GM21526 (cell line): Measurements from ENCODE around the gene DEFB114.

ENCODE experiments used
- ATAC-seq: cut with Tn5 transposase; IDR thresholded peaks from one replicate; pipeline ENCODE4 v1.9.1; 2021; ENCODE audit warnings: moderate library complexity; ENCODE audit not compliant: unreplicated experiment, low FRiP score

Gene DEFB114

GRCh38 chr6:49937811-49938210 is 26.2 kb downstream of the DEFB114 start:
- ATAC-seq = no peak

GRCh38 chr6:49937017-49937416 is 26.9 kb downstream of the DEFB114 start:
- ATAC-seq = no peak

GRCh38 chr6:49935387-49935786 is 28.6 kb downstream of the DEFB114 start:
- ATAC-seq = no peak

- no peak for ATAC-seq
Measured at GRCh38 chr6:49934770-49935169, 29.2 kb downstream of the DEFB114 start.

- ATAC-seq = no peak
Measured at GRCh38 chr6:49933526-49933925, 30.4 kb downstream of the DEFB114 start.

GRCh38 chr6:49929340-49929739 is 34.6 kb downstream of the DEFB114 start:
- ATAC-seq = no peak

GRCh38 chr6:49923826-49924225 is 40.1 kb downstream of the DEFB114 start:
- ATAC-seq = no peak

GRCh38 chr6:49919935-49920644 is 43.9 kb downstream of the DEFB114 start:
- ATAC-seq = no peak

GRCh38 chr6:49919261-49919660 is 44.7 kb downstream of the DEFB114 start:
- ATAC-seq = no peak

GRCh38 chr6:49918787-49919186 is 45.2 kb downstream of the DEFB114 start:
- no peak for ATAC-seq

GRCh38 chr6:49915035-49915434 is 48.9 kb downstream of the DEFB114 start:
- ATAC-seq = no peak

- ATAC-seq = no peak
Measured at GRCh38 chr6:49913636-49914375, 50.2 kb downstream of the DEFB114 start.

GRCh38 chr6:49912196-49912595 is 51.8 kb downstream of the DEFB114 start:
- no peak for ATAC-seq

GRCh38 chr6:49911252-49911651 is 52.7 kb downstream of the DEFB114 start:
- ATAC-seq = no peak
